ENCODE measurements around the gene ACP7.
"Not testable (repeated sequence)": the region's sequence is repeated elsewhere in the genome, so short reads cannot be mapped to it uniquely, and the experiment has no call there.

ACP7 gene, protein sequence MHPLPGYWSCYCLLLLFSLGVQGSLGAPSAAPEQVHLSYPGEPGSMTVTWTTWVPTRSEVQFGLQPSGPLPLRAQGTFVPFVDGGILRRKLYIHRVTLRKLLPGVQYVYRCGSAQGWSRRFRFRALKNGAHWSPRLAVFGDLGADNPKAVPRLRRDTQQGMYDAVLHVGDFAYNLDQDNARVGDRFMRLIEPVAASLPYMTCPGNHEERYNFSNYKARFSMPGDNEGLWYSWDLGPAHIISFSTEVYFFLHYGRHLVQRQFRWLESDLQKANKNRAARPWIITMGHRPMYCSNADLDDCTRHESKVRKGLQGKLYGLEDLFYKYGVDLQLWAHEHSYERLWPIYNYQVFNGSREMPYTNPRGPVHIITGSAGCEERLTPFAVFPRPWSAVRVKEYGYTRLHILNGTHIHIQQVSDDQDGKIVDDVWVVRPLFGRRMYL

DNA sequence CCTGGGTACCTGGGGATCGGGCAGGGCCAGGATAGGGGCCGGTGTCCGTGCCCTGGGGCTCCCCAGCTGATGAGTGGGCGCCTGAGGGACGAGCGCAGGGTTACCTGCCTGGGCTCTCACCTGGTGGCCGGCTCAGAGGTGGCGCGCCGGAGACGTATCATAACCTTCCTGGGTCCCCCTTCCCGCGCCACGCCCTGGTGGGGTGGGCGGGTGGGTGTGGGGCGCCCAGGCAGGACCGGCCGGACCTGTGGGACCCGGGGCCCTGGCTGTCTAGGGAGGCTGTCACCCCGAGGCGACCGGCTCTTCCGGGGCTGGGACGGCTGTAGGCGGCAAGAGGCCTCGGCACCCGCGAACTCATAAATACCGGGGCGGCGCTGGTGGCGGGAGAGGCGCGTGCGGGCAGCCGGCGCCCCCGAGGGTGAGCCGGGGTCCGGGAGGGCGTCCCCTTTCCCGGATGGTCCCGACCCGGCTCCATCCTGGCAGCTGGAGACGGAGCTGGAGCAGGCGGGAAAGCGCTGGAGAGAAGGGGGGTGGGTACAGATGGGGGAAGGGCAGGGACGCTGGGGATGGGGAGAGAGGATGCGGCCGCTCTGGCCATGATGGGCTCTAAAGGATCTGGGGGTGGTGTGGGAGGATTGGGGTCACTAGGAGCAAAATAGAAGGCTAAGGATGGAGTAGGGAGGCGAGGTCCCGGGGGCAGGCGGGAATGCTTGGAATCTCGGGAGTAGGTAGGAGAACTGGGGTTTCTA, at the start of gene ACP7:
TSS of gene ACP7 (plus strand) at position 386 of the 749 bp plus-strand sequence. CDS start 902 bp downstream, outside the sequence.
- no peak for DNase-seq (ENCODE audit: low spot score)

- DNase-seq (ENCODE audit: low spot score) = no peak
Observed at GRCh38 chr19:39036581-39036980, 47.6 kb upstream of the ACP7 start.

DNA sequence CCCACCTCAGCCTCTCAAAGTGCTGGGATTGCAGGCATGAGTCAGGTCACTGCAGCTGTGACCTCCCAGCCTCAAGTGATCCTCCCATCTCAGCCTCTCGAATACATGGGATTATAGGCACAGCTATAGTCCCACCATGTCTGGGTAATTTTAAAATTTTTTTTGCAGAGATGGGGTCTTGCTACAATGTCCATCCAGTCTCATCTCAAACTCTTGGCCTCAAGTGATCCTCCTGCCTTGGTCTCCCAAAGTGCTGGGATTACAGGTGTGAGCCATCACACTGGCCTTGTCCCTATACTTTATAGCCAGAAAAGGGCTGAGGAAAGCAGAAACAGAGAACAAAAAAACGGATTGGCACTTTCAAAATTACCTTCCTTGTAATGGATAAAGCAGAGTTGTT, 47.0 kb upstream of the ACP7 start:
- DNase-seq (ENCODE audit: low spot score) = no peak

DNA sequence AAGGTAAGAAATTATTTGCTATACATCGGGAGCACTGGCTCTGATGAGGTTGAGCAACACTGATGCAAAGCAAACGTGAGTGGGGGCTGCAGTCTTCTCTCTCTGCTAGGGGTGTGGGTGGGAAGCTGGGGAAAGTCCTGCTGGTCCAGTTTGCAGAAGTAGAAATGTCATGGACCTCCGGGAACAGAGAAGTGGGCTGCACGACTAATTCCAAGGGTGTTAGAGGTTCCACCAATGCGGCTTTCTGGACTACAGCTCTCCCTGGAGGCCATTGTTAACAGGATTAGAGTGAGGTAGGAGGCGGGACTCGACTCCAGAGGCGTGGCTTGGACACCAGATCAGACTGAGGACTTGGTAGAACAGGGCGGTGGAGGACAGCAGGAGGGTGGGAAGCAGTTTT, 46.1 kb upstream of the ACP7 start:
- peak; percentile 50 for DNase-seq (ENCODE audit: low spot score)

GRCh38 chr19:39045506-39045905, 38.7 kb upstream of the ACP7 start:
- DNase-seq (ENCODE audit: low spot score) = no peak

GRCh38 chr19:39046037-39046821, 37.9 kb upstream of the ACP7 start:
- no peak for DNase-seq (ENCODE audit: low spot score)

DNA sequence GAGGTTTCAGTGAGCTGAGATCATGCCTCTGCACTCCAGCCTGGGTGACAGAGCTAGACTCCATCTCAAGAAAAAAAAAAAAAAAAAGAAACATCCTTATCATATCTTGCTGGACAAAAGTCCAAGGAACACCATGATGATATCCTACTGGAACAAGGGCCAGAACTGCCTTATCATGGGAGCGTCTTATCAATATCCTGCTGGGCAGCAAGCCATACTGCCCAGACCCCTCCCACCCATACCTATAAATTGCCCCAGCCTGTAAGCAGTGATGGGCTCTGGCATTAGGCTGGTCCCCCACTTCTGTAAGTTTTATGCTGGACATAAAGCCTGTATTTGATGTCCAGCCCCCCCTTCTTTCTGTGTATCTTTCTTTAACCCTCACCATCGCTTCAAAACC, 37.1 kb upstream of the ACP7 start:
- DNase-seq (ENCODE audit: low spot score) = no peak

- peak; percentile 86 for DNase-seq (ENCODE audit: low spot score)
Observed at GRCh38 chr19:39052243-39052746, 31.9 kb upstream of the ACP7 start.

DNA sequence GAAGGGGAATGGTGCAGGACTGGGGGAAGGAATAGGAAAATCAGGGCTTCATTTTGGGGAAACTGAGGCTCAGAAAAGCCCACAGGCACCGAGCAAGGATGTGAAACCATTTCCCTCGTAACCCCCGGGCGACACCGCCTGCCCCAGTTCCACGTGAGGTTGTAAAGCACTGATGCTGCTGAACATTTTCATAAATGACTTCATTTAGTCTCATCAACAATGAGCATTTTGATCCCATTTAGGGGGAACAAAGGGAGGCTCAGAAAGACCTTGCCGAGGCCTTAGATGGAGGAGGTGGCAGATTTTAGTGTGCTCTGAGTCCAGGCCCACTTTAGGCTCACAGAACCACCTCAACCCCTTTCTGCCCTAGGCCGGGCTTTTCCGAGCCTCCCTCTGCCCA, 31.3 kb upstream of the ACP7 start:
- DNase-seq (ENCODE audit: low spot score) = peak; percentile 85

DNA sequence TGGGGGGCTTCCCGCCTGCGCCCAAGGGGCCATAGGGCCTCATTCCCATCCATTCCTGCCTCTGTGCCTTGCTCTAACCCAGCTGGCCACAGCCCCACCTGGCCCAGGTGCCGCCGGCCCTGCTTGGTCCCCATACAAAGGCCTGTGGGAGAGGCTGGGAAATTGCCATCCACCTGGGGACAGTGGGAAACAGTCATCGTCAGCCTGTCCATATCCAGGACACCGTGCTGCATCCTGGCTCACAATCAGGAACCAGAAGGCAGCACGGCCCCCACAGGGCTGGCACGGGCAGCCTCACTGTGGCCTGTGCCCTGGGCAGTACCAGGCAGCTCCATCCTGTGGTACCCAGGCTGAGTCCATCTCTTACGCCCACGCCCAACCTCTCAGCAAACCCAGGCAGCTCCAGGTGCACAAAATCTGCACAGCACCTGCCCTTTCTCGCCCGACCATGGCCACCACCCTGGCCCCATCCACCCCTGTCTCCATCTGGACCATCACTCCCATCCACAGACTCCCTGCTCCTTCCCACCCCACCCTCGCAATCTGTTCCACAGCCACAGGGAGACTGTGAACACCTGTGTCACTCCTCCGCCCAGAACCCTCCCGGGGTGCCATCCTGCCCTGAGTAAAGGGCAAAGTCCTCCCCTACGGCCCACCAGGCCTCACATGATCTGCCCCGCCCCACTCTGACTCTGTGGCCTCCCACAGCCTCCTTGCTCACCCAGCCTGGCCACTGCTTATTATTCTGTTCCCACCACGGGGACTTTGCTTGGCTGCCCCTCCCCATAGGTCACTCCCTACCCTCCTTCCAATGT, 30.7 kb upstream of the ACP7 start:
- DNase-seq (ENCODE audit: low spot score) = peak; percentile 73

GRCh38 chr19:39054091-39054470, 30.1 kb upstream of the ACP7 start:
- no peak for DNase-seq (ENCODE audit: low spot score)

DNA sequence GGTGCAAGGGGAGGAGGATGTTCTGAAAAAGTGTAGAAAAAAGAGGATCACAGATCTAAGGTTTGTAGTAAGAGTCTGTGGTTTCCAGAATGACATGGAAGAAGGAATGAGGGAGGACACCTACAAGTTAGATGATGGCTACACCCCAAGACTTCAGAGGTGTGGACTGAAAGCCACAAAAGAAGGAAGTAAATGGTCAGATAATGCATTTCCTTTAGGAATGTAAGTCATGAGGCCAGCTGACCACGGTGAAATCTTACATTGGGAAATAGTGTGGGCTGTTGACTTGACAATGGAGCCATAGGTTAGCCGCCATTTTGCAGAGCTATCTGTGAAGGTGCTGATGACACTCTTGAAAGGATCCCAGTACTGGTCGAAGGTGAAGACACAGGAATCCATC, 26.6 kb upstream of the ACP7 start:
- no peak for DNase-seq (ENCODE audit: low spot score)

DNA sequence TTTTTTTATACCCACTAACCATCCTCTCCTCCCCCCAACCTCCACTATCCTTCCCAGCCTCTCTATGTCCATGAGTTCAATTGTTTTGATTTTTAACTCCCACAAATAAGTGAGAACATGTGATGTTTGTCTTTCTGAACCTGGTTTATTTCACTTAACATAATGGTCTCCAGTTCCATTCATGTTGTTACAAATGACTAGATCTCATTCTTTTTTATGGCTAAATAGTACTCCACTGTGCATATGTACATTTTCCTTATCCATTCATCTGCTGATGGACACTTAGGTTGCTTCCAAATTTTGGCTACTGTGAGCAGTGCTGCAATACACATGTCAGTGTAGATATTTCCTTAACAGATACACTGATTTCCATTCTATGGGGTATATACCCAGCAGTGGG, 24.9 kb upstream of the ACP7 start:
- no peak for DNase-seq (ENCODE audit: low spot score)

- DNase-seq (ENCODE audit: low spot score) = no peak
Observed at GRCh38 chr19:39060171-39060570, 24.0 kb upstream of the ACP7 start.

- DNase-seq (ENCODE audit: low spot score) = no peak
Observed at GRCh38 chr19:39064405-39064804, 19.8 kb upstream of the ACP7 start.

DNA sequence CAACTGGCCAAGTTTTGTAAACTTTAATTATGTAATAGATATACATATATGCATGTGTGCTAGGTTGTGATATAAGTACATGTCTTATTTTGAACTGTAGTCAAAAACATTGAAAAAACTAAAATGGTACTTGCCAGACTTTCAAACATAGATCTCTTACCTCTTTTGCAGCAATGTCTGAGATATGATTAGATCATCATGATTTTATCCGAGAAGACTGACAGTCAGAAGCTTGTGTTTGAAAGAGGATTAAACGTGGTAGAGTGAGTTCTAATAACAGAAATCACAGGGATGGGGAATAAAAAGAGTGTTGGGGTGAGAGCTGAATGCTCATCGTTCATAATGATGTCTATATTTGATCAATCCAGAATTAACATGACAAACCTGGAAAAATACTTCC, 18.2 kb upstream of the ACP7 start:
- DNase-seq (ENCODE audit: low spot score) = no peak

GRCh38 chr19:39067104-39067503, 17.1 kb upstream of the ACP7 start:
- DNase-seq (ENCODE audit: low spot score) = no peak

GRCh38 chr19:39068259-39068658, 15.9 kb upstream of the ACP7 start:
- not testable (repeated sequence) for DNase-seq (ENCODE audit: low spot score)

DNA sequence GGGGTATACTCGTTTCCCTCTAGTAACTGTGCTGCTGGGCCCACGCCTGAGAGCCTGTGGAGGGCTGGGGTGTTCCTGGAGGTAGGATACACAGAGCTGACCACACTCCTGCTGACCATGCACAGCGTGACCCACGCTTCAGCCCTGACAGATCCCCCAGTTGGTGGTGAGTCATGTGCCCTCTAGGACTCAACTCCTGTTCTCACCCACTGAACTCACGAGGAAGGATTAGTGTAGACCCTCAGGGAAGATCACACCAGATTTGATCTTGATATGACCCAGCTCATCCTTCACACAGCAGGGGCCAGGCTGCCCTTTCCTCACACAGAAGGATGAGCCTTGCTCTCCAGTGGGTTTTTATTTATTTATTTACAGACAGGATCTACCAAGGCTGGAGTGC, 13.3 kb upstream of the ACP7 start:
- DNase-seq (ENCODE audit: low spot score) = no peak

- DNase-seq (ENCODE audit: low spot score) = no peak
Observed at GRCh38 chr19:39074205-39074692, 9.9 kb upstream of the ACP7 start.

GRCh38 chr19:39074942-39075341, 9.2 kb upstream of the ACP7 start:
- DNase-seq (ENCODE audit: low spot score) = no peak
